Spinal cord (tissue), 10 donors: ENCODE measurements around the gene WDR43. TPM values are rescaled to one million over a fixed set of nuclear protein-coding genes. Genes with fewer than 3 reads are reported as not detected.

Source experiments
- DNase-seq, 6 donors: peaks; one replicate each; pipeline versions ENCODE4 v3.0.0 to v3.0.0-alpha.2; 2013 to 2015; ENCODE audit warnings: low spot score in 6 of 6, low read depth in 4 of 6
- H3K27ac ChIP-seq: one replicate; pipeline ENCODE4 v1.5.1; 2013; ENCODE audit warnings: low read depth, low read length, control low read depth
- H3K27me3 ChIP-seq: one replicate; pipeline ENCODE4 v1.6.1; 2013; ENCODE audit warnings: low read length; ENCODE audit not compliant: control insufficient read depth, insufficient read depth
- H3K36me3 ChIP-seq: one replicate; pipeline ENCODE4 v1.6.1; 2013; ENCODE audit warnings: low read length; ENCODE audit not compliant: control insufficient read depth, insufficient read depth
- H3K4me1 ChIP-seq: one replicate; pipeline ENCODE4 v1.6.1; 2013; ENCODE audit warnings: low read length; ENCODE audit not compliant: control insufficient read depth, insufficient read depth
- H3K4me3 ChIP-seq: one replicate; pipeline ENCODE4 v1.5.1; 2013; ENCODE audit warnings: low read depth, low read length, control low read depth
- H3K9me3 ChIP-seq: one replicate; pipeline ENCODE4 v1.6.1; 2013; ENCODE audit warnings: low read length; ENCODE audit not compliant: control insufficient read depth, insufficient read depth
- WGBS: methylation state at CpG from one replicate; pipeline ENCODE4 v1.1.5; 2013; ENCODE audit warnings: missing lambda C conversion rate; ENCODE audit not compliant: insufficient coverage; 5-methylcytosine and 5-hydroxymethylcytosine counted together
- polyA plus RNA-seq, 2 donors: library from polyadenylated mRNA; unstranded; fragments of 120-200 nt; gene quantifications; one replicate each; pipeline ENCODE4 v1.2.1, GENCODE V29; 2013; ENCODE audit not compliant: insufficient read length in 2 of 2
- total RNA-seq, 2 donors: library from RNA; depleted of rRNA in 1 of 2; stranded (reverse); fragments of 120-200 nt in 1 of 2; fragments of >200 nt in 1 of 2; gene quantifications; one replicate each; pipeline versions ENCODE4 v1.2.3 to v1.2.4, GENCODE V29; 2013 to 2014
- donor health status: healthy.

The WDR43 gene
- total and polyA plus RNA-seq, 4 donors, result 19.7 to 42.7 (median 29.4) TPM

DNA sequence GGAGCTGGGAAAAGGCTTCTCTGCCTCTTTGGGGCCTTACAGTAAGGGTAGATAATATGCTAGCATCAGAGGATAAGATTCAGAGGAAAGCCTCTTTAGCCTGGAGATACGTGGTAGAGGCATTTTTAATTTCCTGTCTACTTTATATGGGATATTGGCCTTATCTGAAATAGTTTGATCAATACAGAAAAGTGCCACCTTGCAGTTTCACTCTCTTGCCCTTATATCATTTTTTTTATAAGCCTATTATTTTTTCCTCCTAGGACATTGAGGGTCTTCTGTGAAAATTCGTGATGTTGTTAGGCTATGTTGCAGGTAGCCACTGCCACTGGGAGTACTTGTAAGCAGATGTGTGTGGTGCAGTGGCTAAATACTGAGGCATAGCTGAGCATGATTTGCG is 46.5 kb downstream of the WDR43 start:
- peaks cover 29% of the 10 kb centered on the region for H3K36me3 ChIP-seq
- DNase-seq, result no peak
- 87% methylated on average over 3 of the region's 3 CpGs for WGBS

DNA sequence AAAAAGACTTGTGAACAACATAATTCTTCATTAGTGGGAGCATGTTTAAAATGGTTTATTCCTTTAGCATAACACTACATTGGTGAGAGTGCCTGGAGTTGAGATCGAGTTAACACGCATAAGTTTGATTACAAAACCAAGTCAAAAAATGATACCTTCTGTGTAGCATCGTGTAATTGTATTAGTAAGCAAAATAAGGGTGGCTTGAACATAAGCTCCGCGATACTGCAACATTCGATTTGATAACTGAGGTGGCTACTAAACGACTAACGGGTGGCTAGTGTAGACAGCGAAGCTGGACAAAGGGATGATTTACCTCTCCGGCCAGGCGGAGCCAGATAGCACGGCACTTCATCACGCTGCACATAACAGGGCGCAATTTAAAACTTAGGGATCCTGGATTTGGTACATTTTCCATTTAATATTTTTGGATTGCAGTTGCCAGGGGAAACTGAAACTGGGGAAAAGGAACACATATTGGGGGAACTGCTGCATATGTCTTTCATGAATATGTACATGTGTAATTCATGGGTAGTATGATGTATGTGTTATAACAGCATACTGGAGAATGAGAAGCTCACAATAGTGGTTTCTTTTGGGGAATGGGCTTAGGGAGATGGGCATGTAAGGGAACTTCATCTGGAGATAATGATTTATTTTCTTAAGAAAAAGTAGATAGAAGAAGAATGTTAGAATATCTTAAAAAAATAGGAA is 50.2 kb downstream of the WDR43 start:
- Histone ChIP-seq H3K36me3 (peaks cover 28% of the 10 kb centered on the region), H3K9me3 (peaks cover 1% of the 10 kb centered on the region), H3K4me3 (no peak overlapping the region), H3K4me1 (no peaks in the 10 kb centered on the region), H3K27me3 (no peaks in the 10 kb centered on the region), H3K27ac (no peak overlapping the region)
- no peak for DNase-seq
- WGBS, result 76% methylated on average over 12 of the region's 14 CpGs

More for the DNA sequence above, 46.5 kb downstream of the WDR43 start:
- Histone ChIP-seq H3K4me1 (no peaks in the 10 kb centered on the region), H3K9me3 (no peaks in the 10 kb centered on the region), H3K4me3 (no peak overlapping the region), H3K27ac (no peak overlapping the region), H3K27me3 (no peaks in the 10 kb centered on the region)

DNA sequence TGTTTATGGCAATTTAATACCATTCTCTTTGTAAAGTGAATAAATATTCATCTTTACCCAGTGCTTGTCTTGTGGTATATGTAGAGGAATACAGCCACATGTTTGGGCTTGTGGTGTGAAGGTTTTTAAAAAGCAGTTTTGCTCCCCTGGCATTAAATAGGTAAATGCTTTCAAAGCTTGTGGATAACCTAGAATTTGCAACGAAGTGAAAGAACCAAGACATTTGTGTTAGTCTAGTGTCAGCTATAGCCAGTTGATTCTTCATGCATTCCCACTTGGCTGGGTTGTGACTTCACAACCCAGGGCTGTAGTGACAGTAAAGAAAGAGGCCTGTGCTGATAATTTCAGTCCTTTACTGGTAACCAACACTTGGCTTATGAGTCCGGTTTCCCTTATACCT is 53.7 kb downstream of the WDR43 start:
- Histone ChIP-seq H3K27ac (no peak overlapping the region), H3K9me3 (peaks cover 1% of the 10 kb centered on the region), H3K4me1 (no peaks in the 10 kb centered on the region), H3K4me3 (no peak overlapping the region), H3K27me3 (no peaks in the 10 kb centered on the region), H3K36me3 (peaks cover 14% of the 10 kb centered on the region)
- no peak for DNase-seq
- WGBS, result 100% methylated on average over 1 of the region's 2 CpGs

DNA sequence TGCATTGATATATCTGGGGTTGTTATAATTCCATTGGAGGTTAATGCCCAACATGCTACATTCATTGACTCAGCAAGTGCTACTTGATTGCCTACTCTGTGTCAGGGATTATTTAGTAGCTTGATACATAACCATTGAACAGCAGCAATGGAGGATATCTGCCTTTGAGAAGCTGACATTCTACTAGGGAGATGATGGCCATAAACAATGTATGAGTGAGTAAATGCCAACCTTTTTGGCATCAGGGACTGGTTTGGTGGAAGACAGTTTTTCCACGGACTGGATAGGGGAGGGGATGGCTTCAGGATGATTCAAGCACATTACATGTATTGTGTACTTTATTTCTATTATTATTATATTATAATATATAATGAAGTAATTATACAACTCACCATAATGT is 54.7 kb downstream of the WDR43 start:
- WGBS, result no CpG with 5 or more reads among the region's 1 CpG
- DNase-seq, result no peak
- Histone ChIP-seq H3K9me3 (peaks cover 1% of the 10 kb centered on the region), H3K27ac (no peak overlapping the region), H3K4me3 (no peak overlapping the region), H3K27me3 (no peaks in the 10 kb centered on the region), H3K36me3 (peaks cover 12% of the 10 kb centered on the region), H3K4me1 (no peaks in the 10 kb centered on the region)

DNA sequence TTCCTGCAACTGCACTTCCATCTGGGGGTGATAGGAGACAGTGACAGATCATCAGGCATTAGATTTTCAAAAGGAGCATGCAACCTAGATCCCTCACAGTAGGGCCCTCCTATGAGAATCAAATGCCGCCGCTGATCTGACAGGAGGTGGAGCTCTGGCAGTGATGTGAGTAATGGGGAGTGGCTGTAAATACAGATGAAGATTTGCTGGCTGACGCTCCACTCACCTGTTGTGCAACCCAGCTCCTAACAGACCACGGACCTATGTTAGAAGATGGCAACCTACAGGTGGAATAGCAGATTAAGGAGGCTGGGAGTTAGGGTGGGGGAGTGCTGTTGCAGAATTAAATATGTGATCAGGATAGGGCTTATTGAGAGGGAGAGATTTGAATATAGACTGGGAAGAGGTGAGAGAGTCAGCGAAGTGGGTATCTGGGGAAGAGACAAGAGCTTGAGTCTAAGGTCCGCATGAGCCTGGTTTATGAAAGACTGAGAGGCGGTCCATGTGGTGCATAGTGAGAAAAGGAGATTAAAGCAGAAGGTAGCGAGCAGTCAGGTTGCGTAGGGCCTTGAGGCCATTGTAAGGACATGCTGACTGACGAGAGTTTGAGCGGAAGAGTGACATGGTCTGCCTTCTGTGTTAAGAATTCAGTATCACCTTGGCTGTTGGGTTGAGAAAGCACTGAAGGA is 55.3 kb downstream of the WDR43 start:
- Histone ChIP-seq H3K36me3 (peaks cover 9% of the 10 kb centered on the region), H3K4me3 (no peak overlapping the region), H3K9me3 (peaks cover 1% of the 10 kb centered on the region), H3K4me1 (no peaks in the 10 kb centered on the region), H3K27me3 (no peaks in the 10 kb centered on the region), H3K27ac (no peak overlapping the region)
- DNase-seq, result no peak
- WGBS, result 90% methylated on average over 11 of the region's 11 CpGs

DNA sequence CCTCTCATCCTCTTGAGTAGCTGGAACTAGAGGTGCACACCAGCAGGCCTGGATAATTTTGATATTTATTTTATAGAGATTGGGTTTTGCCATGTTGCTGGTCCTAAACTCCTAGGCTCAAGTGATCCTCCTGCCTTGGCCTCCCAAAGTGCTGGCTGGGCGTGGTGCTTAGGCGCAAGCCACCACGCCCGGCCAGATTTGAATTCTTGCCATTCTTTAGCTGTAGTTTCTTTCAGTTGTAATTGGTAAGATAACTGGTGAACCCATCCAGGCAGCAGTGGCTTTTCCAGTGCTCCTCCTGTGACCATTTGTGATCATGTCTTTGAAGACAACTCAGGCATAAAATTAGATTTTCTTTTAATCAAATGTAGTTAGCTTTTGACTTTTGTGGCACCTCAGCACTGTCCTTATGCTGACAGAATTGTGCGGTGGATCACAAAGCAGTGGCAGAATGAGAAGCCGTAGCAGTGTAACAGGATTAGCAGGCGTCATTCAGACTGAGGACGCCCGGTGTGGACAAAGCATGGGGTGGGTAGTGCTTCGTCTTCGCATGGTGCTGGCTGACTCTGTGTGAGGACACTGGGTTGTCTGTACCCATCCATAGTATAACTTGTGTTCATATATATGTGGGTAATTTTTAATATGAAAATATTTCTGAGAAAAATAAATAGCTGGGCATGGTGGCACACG is 56.6 kb downstream of the WDR43 start:
- no peak for DNase-seq
- Histone ChIP-seq H3K36me3 (peaks cover 5% of the 10 kb centered on the region), H3K4me3 (no peak overlapping the region), H3K9me3 (peaks cover 1% of the 10 kb centered on the region), H3K27me3 (no peaks in the 10 kb centered on the region), H3K27ac (no peak overlapping the region), H3K4me1 (no peaks in the 10 kb centered on the region)
- whole genome bisulfite sequencing, result 79% methylated on average over 8 of the region's 12 CpGs

DNA sequence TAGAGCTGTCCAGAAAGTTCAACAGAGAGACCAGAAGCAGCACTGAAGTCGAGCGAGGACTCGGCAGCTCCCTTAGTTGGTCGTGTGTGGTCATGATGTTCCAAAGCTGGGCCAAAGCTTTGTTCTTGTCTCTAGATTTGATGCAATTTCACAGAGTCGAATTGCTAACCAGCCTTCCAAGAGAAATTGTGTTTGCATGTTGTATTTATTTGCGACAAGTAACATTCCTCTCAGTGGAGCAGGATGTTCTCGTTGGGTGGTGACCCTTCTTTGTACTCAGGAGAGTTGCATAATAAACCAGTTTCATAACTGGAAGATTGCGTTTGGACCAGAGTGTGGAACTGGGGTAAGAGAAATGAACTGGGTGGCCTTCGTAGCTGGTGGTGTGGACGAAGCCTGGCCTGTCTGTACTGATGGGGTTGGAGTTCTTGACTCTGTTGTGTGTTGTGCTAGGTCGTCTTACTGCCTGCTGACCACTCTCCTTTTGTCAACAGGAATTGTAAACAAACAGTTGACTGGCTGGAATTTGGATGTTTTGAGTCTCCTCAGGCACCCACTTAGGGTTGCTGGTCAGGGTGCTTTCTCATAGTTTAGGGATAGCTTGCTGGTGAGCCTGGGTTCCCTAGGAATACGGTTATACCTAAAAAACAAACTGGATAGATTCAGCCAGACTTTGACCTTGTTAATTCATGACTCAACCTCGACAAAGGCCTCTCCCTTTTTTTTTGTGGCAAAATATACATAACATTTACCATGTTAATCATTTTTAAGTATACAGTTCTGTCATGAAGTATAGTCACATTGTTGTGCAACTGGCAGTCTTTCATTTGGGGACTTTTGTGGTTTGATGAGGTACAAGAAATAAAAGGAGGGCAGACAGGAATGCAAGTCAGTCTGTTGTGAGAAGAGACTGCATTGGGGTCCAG is 57.7 kb downstream of the WDR43 start:
- no peaks in the 10 kb centered on the region for H3K27me3 ChIP-seq
- no peak for DNase-seq
- 84% methylated on average over 10 of the region's 13 CpGs for WGBS
- no peak overlapping the region for H3K4me3 ChIP-seq
- peaks cover 4% of the 10 kb centered on the region for H3K4me1 ChIP-seq
- no peak overlapping the region for H3K27ac ChIP-seq
- H3K36me3 ChIP-seq, result no peaks in the 10 kb centered on the region
- H3K9me3 ChIP-seq, result peaks cover 1% of the 10 kb centered on the region

DNA sequence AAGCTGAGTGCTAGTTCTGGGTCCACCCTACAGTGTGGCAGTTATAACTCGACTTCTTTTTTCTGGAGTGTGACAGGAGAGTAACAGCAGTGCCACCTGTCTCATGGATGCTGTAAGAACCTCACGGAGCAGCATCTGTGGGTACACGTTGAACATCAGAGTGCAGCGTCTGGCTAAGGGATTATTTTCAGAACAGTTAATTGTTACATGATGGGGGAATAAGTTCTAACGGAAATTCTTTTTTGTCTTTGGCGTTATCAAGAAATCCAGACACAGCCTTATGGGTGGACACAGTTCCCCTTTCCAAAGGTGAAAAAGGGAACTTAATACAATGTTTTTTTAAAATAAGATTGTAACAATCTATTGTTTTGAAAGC is 58.4 kb downstream of the WDR43 start:
- WGBS, result 46% methylated on average over 2 of the region's 6 CpGs
- Histone ChIP-seq H3K27me3 (no peaks in the 10 kb centered on the region), H3K27ac (no peak overlapping the region), H3K36me3 (no peaks in the 10 kb centered on the region), H3K4me3 (no peak overlapping the region), H3K9me3 (peaks cover 1% of the 10 kb centered on the region), H3K4me1 (peaks cover 4% of the 10 kb centered on the region)
- DNase-seq, result peak in 1 of 6 donors; percentile 55

DNA sequence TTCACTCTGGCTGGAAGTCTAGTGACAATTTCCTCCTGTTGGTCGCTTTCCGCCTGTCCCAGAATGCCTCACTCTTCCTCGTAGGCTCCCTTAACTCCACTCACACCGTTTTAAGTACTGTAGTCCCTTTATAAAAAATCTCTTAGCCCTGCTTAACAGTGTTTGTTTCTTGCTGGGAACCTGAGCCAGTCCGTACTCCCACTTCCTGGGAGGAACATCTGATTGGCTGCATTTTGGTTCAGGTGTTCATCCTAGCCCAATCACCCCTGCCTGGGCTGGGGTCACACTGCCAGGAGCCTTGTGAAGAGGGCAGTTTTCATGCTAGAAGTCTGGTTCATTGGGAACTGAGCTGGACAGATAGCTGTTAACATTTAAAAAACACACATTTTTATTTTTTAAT is 61.0 kb downstream of the WDR43 start:
- no peak overlapping the region for H3K4me3 ChIP-seq
- WGBS, result 56% methylated on average over 4 of the region's 5 CpGs
- no peaks in the 10 kb centered on the region for H3K36me3 ChIP-seq
- no peaks in the 10 kb centered on the region for H3K27me3 ChIP-seq
- no peak overlapping the region for H3K27ac ChIP-seq
- H3K4me1 ChIP-seq, result peaks cover 9% of the 10 kb centered on the region
- no peak for DNase-seq
- no peaks in the 10 kb centered on the region for H3K9me3 ChIP-seq
